ENCODE data around the gene HOXC11.
A peak's percentile ranks its signal among the peaks of the same experiment; 100 is the strongest.

HOXC11 gene

DNA sequence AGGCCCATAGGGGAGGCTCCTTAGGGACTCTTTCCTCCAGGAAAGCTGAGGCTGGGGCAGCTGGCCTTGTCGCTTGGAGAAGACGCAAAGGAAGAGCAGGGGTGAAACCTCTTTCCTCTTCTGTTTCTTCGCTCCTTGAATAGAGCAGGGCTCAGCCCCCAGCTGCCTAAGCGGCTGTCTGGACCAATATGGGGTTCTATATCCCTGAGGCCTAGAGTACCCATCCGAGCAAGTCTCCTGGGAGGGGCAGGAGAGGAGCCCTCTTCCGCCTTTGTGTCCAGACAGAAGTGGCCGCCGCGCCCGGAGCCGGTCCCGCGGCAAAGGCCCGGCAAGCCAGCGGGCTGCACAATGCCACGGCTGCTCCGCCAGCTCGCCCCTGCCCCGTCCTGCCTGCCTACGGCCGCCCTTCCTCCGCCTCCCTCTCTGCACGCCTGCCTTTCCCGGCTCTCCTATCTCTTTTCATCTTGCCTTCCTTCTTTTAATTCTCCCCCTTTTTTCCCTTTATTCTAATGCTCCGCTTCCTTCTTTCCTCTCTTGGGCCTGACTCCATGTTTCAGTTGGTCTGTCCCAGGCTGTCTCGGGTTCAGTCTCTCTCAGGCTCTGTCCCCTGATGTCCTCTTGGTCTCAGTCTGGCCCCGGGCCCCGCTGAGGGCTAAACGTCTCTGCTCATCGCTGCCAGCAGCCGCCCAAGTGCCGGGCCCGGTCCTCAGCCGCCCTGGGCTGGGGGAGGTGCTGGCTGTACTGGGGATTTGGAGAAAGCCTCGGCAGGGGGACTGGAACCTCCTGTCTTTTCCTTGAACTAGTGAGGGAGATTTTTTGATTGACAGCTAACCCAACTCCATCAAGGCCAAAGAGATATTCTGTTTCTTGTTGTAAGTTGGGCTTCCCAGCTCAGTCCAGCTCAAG, 24.5 kb downstream of the HOXC11 start:
- DNase-seq (ENCODE audit: low read depth, low spot score), result no peak

DNA sequence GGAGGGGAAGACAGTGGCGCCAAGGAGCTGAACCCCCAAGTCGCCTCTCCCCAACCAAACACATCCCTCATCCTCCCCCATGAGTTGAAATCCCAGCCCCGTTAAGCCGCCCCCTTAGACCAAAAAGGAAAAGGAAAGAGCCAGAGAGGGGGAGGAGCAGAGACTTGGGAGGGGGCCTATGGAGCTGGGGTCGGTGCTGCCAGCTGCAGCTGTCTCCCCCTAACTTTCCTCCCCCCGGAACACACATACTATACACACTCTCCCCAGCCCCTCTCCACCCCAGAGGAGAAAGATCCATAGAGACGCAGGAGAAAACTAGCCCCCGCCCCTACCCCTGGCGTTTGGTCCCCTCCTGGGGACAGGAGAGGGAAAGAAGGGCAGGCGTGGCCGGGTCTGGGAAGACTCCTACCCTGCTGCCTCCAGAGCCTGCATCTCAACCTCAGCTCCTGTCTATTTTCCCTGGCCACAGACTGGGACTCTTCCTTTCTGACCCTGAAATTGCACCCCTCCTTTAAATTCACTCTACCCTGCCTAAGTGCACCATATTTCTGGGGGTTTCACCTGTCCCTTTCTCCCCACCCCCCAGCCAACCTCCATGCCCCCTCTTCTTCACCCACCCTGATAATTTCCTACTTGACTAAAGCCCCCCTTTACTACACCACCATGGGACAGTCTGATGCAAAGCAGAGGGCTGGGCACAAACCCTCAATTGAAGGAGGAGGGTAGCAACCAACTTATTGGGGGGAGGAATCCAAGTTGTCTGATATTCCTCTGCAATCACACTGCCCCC, 25.4 kb downstream of the HOXC11 start:
- no peak for DNase-seq (ENCODE audit: low read depth, low spot score)

DNA sequence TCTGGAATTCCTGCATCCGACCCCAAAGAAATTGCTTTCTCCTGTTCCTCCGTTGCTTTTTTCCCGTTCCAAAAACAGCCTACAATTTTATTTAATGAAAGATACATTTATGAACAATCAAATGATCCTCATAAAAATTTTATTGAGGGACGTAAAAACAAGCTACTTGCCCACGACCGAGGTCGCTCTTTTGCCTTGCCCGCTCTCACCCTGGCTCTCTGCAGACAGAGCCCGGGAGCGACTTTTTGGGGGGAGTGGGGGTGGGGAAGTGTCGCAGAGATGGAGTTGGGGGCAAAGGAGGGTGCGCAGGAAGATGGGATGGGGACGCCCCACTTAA, 25.9 kb downstream of the HOXC11 start:
- no peak for DNase-seq (ENCODE audit: low read depth, low spot score)

DNA sequence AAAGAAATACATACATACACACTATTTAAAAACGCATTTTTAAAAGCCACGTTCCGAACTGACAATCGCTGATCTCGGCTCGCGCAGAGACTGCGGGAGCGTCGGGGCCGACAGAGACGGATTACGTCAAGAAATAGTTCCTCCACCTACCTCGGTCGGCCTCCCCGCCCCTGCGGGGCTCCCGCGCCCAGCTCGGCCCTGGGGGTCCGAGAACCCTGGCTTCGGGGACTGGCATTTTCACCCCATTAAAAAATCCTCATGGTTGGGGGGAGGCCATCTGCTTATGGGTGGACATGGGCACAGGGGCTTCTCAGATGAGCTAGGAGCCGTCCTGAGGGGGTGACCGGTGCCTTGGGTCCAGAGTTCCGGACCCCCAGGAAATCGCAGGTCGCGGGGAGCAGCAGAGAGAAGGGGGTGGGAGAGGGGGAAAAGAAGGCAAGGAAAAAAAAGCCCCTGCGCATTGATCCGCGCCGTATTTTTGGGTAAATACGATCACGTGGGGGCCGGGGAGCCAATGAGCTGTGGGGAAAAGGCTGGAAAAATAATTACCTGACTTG, 26.7 kb downstream of the HOXC11 start:
- no peak for DNase-seq (ENCODE audit: low read depth, low spot score)

DNA sequence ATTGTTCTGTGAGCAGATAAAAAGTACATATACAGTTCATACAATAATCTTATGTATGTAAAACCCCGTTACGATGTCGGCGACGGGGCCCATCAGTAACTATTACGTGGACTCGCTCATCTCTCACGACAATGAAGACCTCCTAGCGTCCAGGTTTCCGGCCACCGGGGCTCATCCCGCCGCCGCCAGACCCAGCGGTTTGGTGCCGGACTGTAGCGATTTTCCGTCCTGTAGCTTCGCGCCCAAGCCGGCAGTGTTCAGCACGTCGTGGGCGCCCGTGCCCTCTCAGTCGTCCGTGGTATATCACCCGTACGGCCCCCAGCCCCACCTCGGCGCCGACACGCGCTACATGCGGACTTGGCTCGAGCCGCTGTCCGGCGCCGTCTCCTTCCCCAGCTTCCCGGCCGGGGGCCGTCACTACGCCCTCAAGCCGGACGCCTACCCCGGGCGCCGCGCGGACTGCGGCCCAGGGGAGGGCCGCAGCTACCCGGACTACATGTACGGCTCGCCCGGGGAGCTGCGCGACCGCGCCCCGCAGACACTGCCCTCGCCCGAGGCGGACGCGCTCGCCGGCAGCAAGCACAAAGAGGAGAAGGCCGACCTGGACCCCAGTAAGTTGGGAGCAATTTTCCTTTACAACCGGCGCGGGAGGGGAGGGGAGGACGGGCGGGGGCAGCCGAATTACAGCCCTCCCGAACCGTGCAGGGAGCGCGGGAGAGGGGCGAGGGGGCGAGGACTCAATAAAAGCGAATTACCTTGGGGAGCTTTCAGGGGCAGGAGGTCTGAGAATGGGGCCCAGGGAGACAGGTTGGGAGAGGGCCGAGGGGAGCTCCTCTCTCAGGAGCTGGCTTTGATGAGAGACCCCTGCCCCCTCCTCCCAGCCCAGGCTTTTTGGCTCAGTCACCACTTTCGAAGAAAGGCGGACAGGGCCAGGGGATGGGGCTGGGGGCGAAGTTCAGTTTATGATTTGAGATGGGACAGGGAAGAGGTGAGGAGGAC, 27.5 kb downstream of the HOXC11 start, which contains the start of gene HOXC9:
HOXC9 (plus strand) TSS at position 46 of the 999 bp plus-strand sequence; CDS start at position 74, 28 bp downstream.
- DNase-seq (ENCODE audit: low read depth, low spot score), result no peak

DNA sequence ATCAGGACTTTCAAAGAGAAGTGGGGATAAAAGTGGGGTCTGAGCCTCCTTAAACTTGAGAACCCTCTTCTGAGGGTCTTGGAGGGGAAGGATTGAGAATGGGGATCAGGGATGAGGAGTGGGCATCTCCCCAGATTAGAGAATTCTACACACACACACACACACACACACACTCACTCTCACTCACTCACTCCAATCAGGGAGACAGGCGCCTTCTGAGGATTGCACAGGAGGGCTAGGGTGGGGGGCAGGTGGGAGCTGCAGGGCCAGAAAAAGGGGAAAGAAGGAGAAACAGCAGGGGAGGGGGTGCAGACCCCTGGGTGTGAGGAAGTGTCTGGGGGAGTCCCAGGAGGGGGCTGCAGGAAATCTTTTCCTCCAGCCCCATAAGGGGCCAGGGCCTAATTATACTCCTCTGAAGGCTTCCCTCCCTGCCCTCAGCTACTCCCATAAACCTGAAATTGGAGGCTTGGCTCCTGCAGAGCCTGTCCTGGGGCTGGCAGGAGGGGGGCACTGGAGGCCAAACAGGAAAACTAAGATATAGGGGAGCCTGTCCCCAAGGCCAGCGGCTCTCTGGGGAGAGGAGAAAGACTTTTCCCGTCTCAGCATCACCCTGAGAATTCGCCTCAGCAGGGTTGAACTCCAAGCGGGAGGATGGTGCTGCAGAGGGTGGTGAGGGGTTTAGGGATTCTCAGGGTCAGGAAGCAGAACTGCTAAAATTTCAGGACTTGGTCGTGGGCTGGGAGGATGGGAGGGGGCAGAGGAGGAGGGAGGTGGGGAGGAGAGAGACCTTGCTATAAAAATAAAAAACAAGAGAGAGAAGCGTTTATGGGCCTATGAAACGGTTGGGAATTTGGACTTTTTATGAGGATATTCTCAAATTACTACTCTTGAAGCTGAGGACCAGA, 28.6 kb downstream of the HOXC11 start:
- DNase-seq (ENCODE audit: low read depth, low spot score), result no peak

DNA sequence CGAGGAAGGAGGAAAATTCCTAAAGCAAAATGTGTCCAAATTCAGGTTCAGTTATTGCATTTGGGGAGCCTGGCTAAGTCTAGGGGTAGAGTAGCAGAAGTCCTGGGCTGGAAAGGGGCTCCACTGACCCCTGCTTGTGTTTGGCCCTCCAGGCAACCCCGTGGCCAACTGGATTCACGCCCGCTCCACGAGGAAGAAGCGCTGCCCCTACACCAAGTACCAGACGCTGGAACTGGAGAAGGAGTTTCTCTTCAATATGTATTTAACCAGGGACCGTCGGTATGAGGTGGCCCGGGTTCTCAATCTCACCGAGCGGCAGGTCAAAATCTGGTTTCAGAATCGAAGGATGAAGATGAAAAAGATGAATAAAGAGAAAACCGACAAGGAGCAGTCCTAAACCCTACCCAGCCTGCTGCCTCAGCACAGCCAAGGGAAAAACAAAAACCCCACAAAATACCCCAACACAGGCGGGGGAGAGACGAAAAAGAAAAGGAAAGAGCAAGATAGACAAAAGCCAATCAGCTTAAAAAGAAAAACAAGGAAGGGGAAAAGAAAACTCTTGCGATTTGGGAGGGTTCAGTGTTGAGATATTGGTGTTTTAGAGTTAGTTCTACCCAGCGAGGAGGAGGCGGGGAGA, 29.5 kb downstream of the HOXC11 start:
- no peak for DNase-seq (ENCODE audit: low read depth, low spot score)

DNA sequence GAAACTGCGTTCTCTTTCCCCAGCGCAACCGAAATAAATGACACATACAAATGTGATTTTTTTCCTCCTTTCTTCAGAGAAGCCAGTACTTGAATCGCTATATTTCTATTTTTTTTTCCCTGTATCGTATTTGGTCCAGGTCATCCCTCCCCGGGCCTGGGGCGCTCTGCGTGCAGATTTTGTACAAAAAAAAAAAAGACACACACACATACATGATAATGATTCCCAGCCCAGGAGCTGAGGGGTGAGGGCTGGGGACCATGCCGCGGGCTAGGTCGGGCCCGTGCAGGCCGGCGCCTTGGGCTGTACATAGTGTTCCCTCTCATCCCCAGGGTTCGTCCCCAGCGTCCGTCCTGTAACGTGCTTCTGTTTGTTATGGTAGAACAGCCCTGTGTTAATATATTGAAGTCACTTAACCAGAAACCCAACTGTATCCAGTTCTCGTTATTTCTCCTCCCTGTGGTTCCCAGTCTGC, 30.0 kb downstream of the HOXC11 start:
- no peak for DNase-seq (ENCODE audit: low read depth, low spot score)

DNA sequence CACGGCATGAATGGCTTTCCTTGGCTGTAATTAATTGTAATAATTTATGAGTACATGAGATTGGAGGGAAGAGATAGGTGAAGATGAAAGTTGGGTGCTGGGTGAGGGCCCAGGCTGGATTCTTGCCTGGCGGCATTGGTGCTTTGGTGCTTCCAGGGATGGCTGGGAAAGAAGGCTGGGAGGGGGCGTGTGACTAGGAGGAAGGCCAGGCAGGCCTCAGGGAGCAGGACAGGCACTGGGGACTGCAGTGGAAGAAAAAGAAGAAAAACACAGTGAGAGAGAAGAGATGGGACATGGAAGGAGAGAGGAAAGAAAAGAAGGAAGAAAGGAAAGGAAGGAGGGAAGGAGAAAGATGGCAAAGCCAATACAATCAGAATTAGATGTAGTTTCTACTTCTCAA, 30.7 kb downstream of the HOXC11 start:
- no peak for DNase-seq (ENCODE audit: low read depth, low spot score)

DNA sequence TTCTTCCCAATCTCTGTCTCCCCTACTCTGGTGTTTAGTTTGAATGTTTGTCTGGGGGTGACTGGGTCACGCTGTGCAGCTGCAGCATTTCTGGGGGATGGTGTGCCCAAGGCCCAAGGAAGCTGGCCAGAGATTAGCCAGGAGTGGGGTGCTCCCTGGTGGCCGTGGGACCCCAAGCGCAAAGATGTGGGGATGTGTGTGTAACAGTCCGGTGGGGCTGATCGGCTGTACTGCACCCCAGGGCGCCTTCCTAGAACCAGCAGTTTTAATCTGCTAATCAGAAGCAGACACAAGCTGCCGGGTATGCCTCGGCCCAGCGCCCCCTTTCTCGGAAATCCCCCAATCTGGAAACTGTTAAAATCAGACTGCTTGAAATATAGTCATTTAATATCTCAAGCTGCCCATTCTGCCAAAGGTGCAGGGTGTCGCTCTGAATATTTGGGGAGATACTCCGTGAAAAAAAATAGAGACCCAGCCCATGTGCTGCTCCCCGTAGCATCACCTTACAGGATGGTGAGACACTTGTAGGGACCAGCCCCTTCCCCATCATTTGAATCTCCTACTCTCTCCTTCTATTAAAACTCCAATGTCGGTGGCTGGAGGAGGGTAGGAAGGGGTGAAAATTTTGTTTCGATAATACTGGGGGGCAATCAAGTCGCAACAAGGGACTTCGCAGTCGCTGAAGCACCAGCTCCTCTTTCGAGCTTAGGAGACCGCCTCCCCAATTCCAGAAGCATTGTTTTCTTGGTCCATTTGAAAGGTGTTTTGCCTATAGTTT, 31.3 kb downstream of the HOXC11 start:
- DNase-seq (ENCODE audit: low read depth, low spot score), result no peak

DNA sequence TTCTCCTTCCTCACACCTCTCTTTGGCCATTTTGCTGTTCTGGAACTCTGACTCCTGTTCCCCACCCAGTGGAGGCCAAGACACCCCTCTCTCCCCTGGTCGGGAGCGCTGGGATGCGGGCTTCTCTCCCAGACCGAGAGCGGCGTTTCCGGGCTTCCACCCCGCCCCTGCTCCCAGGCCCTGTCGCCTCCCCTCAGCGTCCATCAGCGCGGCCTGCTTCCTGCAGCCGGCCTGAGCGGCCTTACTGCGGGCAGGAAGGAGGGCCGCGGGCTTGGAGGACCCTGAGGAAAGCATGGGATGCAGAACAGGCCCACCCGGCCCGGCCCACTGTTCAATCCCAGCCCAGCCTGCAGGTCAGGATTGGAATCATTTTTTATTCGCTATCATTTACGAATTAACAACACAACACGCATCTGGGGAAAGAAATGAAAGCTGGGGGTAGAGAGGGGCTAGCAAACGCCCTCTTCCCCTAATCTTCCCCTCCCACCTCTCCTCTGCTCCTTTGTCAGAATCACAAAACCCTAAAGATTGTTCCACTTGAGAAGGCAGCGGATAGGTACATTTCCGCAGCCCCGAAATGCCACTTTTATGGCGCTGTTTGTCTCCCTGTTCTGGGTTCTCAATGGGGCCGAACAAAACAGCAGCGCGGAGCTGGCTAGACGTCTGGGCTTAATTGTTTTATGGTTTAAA, 32.1 kb downstream of the HOXC11 start:
- DNase-seq (ENCODE audit: low read depth, low spot score), result no peak

DNA sequence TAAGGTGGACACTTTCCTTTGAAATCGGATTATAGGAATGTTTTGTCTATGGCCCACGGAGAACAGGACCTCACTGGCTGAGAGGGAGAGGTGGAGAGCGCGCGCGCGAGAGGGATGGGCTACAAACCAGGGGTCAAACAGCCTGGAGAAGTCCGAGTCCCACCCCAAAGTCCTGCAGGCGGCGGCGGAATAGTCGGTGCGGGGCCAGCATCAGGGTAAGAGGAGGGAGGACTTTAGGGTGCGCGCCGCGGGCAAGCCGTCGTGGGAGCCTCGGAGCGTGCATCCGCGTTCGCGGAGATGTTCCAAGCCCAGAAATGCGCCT, 32.6 kb downstream of the HOXC11 start:
- DNase-seq (ENCODE audit: low read depth, low spot score), result no peak

DNA sequence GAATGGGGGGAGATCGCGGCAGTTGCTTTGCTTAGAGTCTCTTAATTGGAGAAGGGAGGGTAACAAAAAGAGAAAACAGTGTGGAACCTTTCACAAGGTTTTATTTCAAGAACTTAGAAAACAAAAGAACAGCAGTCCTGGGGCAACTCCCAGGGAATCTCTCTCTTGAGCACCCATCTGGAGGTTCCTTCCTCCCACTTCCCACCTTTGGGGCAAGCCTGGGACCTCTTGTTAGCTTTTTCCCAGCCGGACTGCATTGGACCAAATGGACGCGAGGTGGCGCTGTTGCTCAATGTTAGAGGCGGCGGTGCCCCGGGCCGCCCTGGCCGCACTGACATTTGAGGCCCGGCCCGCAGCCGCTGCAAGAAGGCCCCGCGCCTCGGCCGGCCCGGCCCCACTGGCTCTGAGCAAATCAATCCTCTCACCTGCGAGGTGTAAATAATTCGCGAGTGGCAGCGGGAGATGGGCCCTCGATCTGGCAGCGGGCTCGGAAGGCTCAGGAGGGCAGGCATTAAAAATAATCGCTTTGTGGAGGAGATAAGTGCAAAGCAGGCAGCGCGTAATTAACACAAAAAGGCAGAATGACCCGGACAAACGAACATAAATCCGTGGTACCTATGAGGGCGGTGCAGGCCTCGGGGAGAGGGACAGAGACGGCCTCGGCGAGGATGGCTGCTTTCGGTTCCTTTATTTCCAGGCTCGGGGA, 33.1 kb downstream of the HOXC11 start:
- DNase-seq (ENCODE audit: low read depth, low spot score), result peak; percentile 24

DNA sequence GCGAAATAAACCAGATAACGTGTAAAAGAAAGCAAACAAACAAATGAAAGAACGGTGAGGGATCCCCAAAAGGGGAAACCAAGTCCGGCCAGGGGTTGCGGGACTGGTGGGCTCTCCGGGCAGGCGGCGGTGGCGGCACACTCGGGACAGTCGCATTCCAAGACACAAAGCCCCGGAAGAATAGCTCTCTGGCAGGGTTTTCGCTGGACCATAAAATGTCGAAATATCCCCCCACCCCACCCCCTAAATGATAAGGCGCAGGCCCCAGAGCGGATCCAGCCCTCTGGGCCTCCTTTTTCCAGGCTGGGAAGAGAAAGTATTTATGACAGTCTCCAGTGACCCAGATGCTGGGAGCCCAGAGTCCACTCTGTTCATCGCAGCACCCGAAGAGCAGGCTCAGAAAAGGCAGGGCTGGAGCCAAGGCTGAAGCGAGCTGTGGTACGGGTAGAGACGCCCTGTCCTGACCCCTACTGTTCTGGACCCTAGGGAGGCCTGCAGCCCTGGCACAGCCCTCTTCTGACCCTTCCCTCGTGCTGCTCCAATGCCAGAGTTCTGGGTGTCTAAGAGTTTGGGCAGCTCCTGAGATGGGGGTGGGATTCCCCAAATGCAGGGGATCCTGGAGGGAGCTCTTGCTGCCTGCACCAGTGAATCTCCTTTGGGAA, 33.8 kb downstream of the HOXC11 start:
- no peak for DNase-seq (ENCODE audit: low read depth, low spot score)

DNA sequence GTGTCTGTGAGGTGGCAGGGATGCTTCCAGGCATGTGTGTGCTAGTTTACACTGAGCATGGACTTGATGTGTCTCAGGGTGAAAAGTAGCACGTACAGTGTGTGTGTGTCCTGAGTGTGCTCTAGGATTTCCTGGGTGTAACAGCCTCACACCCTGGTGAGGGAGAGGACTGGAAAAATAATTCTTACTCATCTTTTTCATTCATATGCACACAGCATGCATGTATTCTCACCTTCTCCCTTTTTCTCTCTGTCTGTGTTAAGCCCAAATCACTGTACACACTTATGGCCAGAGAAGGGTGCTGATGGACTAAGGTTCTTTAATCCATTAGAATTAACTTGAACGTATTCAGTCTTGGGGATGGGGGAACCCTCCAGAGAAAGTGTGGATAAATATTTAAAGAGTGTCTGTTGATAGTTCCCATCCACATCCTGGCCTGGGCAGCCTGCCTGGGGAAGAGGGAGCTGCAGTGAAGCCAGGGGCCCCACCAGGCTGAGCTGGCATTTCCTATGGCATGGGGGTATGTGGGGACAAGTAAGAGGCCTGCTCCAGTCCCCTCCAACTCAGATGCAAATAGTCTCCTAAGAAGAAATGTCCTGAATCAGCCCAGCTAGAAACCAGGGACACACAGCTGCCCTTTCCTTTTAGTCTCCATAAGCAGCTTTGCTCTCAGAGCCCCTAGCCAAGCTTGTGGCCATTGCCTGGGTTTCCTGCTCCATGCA, 34.8 kb downstream of the HOXC11 start:
- DNase-seq (ENCODE audit: low read depth, low spot score), result no peak

DNA sequence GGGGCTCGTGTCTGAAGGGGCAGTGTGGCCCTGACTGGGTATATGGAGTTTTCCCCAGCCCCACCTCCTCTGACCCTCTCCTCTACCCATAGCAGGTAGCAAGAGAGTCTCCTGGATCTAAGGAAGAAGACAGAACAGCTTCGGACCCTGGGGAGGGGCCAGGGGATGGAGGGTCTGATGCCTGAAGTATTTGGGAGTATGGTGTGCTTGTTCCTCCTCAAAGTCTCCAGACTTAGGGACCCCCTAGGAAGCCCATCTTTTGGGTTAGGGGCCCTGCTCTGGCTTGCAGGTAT, 35.3 kb downstream of the HOXC11 start:
- no peak for DNase-seq (ENCODE audit: low read depth, low spot score)
